ENCODE data around the gene ANO7. TPM values are rescaled to one million over a fixed set of nuclear protein-coding genes. Genes with fewer than 3 reads are reported as not detected.

ANO7 gene
- total RNA-seq, 2 experiments from 2014 or later = 0.97 to 1.4 TPM

- DNase-seq (no peak), ATAC-seq (ENCODE audit: low read depth) (no peak)
- Mint-ChIP-seq H3K27me3 (no peaks in the 10 kb centered on the region), H3K27ac (no peak overlapping the region), H3K9me3 (peaks cover 2% of the 10 kb centered on the region), H3K4me3 (no peak overlapping the region), H3K36me3 (peaks cover 51% of the 10 kb centered on the region), H3K4me1 (no peaks in the 10 kb centered on the region)
- POLR2A ChIA-PET = interaction anchor here (0.7 kb wide), 1 partner anchor 63 kb away, joined by 4 read pairs; no protein-coding TSS in a partner anchor
Observed at GRCh38 chr2:241173557-241173956, 14.9 kb upstream of the ANO7 start.

DNA sequence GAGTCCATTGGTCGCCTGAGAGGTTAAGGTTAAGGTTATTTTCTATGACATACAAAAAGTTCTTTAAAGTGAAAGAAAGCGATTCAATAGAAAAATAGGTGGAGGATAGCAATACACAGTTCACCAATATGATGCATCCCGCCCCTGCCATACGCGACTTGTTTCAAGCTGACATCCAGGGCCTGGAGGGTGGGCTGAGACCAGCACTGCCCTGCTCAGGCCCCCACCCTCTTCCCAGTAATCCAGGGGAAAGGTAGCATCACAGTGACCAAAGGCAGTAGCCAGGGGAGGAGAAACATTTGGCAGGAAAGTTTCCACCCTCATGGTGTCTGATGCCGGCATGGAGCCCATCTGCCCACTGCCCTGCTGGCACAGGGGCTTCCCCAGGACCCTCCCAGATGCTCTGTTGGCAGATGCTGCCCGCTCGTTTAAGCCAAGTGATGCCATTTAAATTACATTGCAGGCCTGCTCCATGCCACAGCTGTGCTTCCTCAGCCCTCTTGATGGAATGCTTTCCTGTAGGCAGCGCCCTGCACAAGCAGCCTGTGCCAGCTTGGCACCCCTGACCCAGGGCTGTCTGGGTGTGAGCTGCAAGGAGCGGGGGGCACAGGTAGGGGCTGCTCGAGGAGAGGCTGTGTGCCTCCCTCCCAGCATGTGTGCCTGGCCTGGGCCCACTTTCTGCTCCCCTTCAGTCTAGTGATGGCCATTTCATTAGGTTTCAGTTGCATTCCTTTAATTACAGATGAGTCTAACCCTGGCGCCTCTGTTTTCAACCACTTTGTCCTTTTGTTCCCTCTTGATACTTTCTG, 10.7 kb upstream of the ANO7 start:
- DNase-seq (no peak), ATAC-seq (ENCODE audit: low read depth) (no peak)
- H3K27ac Mint-ChIP-seq = no peak overlapping the region
- H3K4me3 Mint-ChIP-seq = no peak overlapping the region
- H3K9me3 Mint-ChIP-seq = no peaks in the 10 kb centered on the region
- H3K4me1 Mint-ChIP-seq = no peaks in the 10 kb centered on the region
- peaks cover 18% of the 10 kb centered on the region for H3K36me3 Mint-ChIP-seq
- no peaks in the 10 kb centered on the region for H3K27me3 Mint-ChIP-seq
- POLR2A ChIA-PET = no interaction called here

- Mint-ChIP-seq H3K27ac (no peak overlapping the region), H3K4me1 (no peaks in the 10 kb centered on the region), H3K27me3 (no peaks in the 10 kb centered on the region), H3K9me3 (no peaks in the 10 kb centered on the region), H3K36me3 (peaks cover 14% of the 10 kb centered on the region), H3K4me3 (no peak overlapping the region)
- POLR2A ChIA-PET = no interaction called here
- DNase-seq = no peak
- ATAC-seq (ENCODE audit: low read depth) = no peak
Observed at GRCh38 chr2:241178961-241179360, 9.5 kb upstream of the ANO7 start.

- no peaks in the 10 kb centered on the region for H3K27me3 Mint-ChIP-seq
- DNase-seq (no peak), ATAC-seq (ENCODE audit: low read depth) (no peak)
- H3K4me1 Mint-ChIP-seq = no peaks in the 10 kb centered on the region
- H3K4me3 Mint-ChIP-seq = no peak overlapping the region
- H3K27ac Mint-ChIP-seq = no peak overlapping the region
- no peaks in the 10 kb centered on the region for H3K9me3 Mint-ChIP-seq
- POLR2A ChIA-PET = no interaction called here
- peaks cover 10% of the 10 kb centered on the region for H3K36me3 Mint-ChIP-seq
Observed at GRCh38 chr2:241179899-241180298, 8.6 kb upstream of the ANO7 start.

GRCh38 chr2:241180495-241180894, 8.0 kb upstream of the ANO7 start:
- POLR2A ChIA-PET = no interaction called here

GRCh38 chr2:241182126-241182525, 6.4 kb upstream of the ANO7 start:
- Mint-ChIP-seq H3K36me3 (peaks cover 4% of the 10 kb centered on the region), H3K27me3 (no peaks in the 10 kb centered on the region), H3K9me3 (no peaks in the 10 kb centered on the region), H3K4me3 (no peak overlapping the region), H3K27ac (no peak overlapping the region), H3K4me1 (no peaks in the 10 kb centered on the region)
- POLR2A ChIA-PET = no interaction called here
- ATAC-seq (ENCODE audit: low read depth) (no peak), DNase-seq (no peak)

More at GRCh38 chr2:241180495-241180894, 8.0 kb upstream of the ANO7 start:
- H3K36me3 Mint-ChIP-seq = peaks cover 6% of the 10 kb centered on the region
- H3K27ac Mint-ChIP-seq = no peak overlapping the region
- no peak for DNase-seq
- H3K27me3 Mint-ChIP-seq = no peaks in the 10 kb centered on the region
- H3K9me3 Mint-ChIP-seq = no peaks in the 10 kb centered on the region
- H3K4me1 Mint-ChIP-seq = no peaks in the 10 kb centered on the region
- ATAC-seq (ENCODE audit: low read depth) = no peak
- H3K4me3 Mint-ChIP-seq = no peak overlapping the region

DNA sequence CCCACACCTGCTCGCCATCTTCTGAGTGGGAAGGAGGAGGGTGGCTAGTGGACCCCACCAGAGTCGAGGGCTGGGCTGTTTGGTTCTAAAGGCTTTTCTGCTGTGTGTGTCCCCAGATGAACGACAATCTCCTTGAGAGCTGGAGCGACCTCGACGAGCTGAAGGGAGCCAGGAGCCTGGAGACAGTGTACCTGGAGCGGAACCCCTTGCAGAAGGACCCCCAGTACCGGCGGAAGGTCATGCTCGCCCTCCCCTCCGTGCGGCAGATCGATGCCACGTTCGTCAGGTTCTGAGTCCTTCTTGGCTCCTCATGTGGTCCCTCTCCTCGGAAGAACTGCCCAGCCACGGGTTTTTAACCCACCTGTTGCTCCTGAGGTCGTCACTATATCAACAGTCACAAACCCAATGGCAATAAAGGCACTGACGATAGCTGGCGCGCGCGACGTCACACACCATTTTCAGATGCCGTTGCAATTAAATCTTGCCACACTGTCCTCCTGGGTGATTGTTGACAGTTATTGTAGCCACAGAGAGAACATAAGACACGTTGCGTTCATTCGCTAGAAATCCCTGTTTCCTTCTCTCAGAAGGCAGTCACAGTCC, 5.8 kb upstream of the ANO7 start:
- ATAC-seq (ENCODE audit: low read depth) (no peak), DNase-seq (no peak)
- Mint-ChIP-seq H3K36me3 (peaks cover 4% of the 10 kb centered on the region), H3K4me3 (no peak overlapping the region), H3K27me3 (no peaks in the 10 kb centered on the region), H3K4me1 (no peaks in the 10 kb centered on the region), H3K27ac (no peak overlapping the region), H3K9me3 (no peaks in the 10 kb centered on the region)
- POLR2A ChIA-PET = no interaction called here

DNA sequence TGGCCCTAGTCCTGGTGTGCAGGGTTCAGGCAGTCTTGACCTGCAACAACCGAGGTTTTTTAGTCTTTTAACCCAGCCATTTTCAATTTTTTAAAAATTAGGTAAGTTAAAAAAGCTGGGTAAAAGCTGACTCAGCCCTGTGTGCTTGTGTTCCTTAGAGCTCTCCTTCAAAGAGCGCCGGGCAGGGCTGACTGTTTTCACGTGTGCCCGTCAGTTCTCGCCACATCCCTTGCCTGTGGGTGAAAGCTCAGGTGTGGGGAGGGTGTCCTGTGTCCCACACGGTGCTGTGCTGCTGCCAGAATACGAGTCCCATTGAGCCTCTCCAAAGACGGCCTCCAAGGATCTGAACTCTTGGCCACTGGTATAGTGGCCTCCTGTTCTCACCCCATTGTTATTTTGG, 5.3 kb upstream of the ANO7 start:
- H3K4me1 Mint-ChIP-seq = no peaks in the 10 kb centered on the region
- ATAC-seq (ENCODE audit: low read depth) (no peak), DNase-seq (no peak)
- no peaks in the 10 kb centered on the region for H3K9me3 Mint-ChIP-seq
- peaks cover 2% of the 10 kb centered on the region for H3K36me3 Mint-ChIP-seq
- H3K4me3 Mint-ChIP-seq = no peak overlapping the region
- no peaks in the 10 kb centered on the region for H3K27me3 Mint-ChIP-seq
- POLR2A ChIA-PET = no interaction called here
- H3K27ac Mint-ChIP-seq = no peak overlapping the region

- H3K4me3 Mint-ChIP-seq = no peak overlapping the region
- no peak overlapping the region for H3K27ac Mint-ChIP-seq
- POLR2A ChIA-PET = no interaction called here
- ATAC-seq (ENCODE audit: low read depth) (no peak), DNase-seq (no peak)
- H3K4me1 Mint-ChIP-seq = no peaks in the 10 kb centered on the region
- H3K9me3 Mint-ChIP-seq = no peaks in the 10 kb centered on the region
- H3K27me3 Mint-ChIP-seq = no peaks in the 10 kb centered on the region
- H3K36me3 Mint-ChIP-seq = peaks cover 2% of the 10 kb centered on the region
Observed at GRCh38 chr2:241184901-241185300, 3.6 kb upstream of the ANO7 start.

- Mint-ChIP-seq H3K27me3 (no peaks in the 10 kb centered on the region), H3K27ac (no peak overlapping the region), H3K36me3 (peaks cover 2% of the 10 kb centered on the region), H3K4me3 (no peak overlapping the region), H3K9me3 (no peaks in the 10 kb centered on the region), H3K4me1 (no peaks in the 10 kb centered on the region)
- DNase-seq = no peak
- POLR2A ChIA-PET = no interaction called here
- ATAC-seq (ENCODE audit: low read depth) = no peak
Observed at GRCh38 chr2:241185961-241186360, 2.5 kb upstream of the ANO7 start.

DNA sequence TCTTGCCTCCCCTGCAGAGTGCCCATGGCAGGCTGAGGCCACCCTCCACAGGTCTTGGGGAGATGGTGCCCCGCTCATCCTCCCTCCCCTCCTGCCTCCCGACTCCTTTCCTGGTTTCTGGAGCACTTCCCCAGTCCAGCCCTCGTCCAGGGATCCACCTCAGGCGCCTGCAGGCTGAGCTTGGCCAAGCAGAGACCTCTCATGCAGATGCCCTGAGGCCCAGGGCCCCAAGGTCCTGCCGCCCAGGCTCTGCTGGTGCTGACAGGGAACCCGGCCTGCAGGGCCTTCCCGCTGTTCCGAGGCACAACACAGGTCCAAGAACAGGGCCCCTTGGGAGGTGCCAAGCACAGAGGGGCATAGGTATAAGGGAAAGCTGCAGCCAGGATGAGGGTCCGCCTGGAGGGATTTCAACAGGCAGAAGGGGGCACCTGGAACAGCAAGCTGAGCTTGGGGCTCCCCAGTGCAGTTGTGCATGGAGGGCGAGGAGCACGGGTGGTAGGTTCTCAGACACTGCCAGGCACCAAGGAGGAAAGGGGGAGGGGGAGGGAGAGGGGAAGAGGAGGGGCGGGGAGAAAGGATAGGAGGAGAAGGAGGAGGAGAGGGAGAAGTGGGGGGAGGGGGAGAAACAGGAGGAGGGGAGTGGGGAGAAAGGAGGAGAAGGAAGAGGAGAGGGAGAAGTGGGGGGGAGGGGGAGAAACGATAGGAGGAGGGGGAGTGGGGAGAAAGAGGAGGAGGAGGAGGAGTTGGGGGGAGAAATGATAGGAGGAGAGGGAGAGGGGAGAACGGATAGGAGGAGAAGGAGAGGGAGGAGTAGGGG, 1.2 kb upstream of the ANO7 start:
- H3K36me3 Mint-ChIP-seq = peaks cover 2% of the 10 kb centered on the region

GRCh38 chr2:241187918-241188234, 601 bp upstream of the ANO7 start:
- H3K27ac Mint-ChIP-seq = no peak overlapping the region
- POLR2A ChIA-PET = no interaction called here
- DNase-seq = no peak
- ATAC-seq (ENCODE audit: low read depth) = no peak
- no peaks in the 10 kb centered on the region for H3K27me3 Mint-ChIP-seq
- no peaks in the 10 kb centered on the region for H3K4me1 Mint-ChIP-seq
- H3K36me3 Mint-ChIP-seq = peaks cover 2% of the 10 kb centered on the region
- H3K9me3 Mint-ChIP-seq = no peaks in the 10 kb centered on the region
- H3K4me3 Mint-ChIP-seq = no peak overlapping the region

More for the DNA sequence above, 1.2 kb upstream of the ANO7 start:
- ATAC-seq (ENCODE audit: low read depth) (no peak), DNase-seq (no peak)
- POLR2A ChIA-PET = no interaction called here
- no peaks in the 10 kb centered on the region for H3K4me1 Mint-ChIP-seq
- H3K9me3 Mint-ChIP-seq = no peaks in the 10 kb centered on the region
- no peaks in the 10 kb centered on the region for H3K27me3 Mint-ChIP-seq
- no peak overlapping the region for H3K27ac Mint-ChIP-seq
- no peak overlapping the region for H3K4me3 Mint-ChIP-seq

- Mint-ChIP-seq H3K4me1 (no peaks in the 10 kb centered on the region), H3K27ac (no peak overlapping the region), H3K27me3 (no peaks in the 10 kb centered on the region), H3K36me3 (peaks cover 2% of the 10 kb centered on the region), H3K4me3 (no peak overlapping the region), H3K9me3 (no peaks in the 10 kb centered on the region)
- DNase-seq = no peak
- POLR2A ChIA-PET = no interaction called here
- ATAC-seq (ENCODE audit: low read depth) = no peak
Observed at GRCh38 chr2:241189093-241189855, 797 bp downstream of the ANO7 start.
